ENCODE results near the gene HPGDS.

The HPGDS gene

GRCh38 chr4:94251094-94251493 is 91.5 kb downstream of the HPGDS start:
- DNase-seq (ENCODE audit: low read depth): no peak

All from fibroblast of gingiva (primary cell).